BE2C (cell line): ENCODE measurements around the gene ZNRF3.
A peak's percentile ranks its signal among the peaks of the same experiment; 100 is the strongest.

Experiments
- DNase-seq: peaks from one replicate; pipeline ENCODE4 v3.0.0-alpha.2; 2020
- H3K27me3 ChIP-seq: fragments of 250-450 bp; sonication (Bioruptor Pico); 2 replicates; pipeline ENCODE4 v1.5.1; 2020; ENCODE audit warnings: mild to moderate bottlenecking
- H3K36me3 ChIP-seq: fragments of 250-450 bp; sonication (Bioruptor Pico); 2 replicates; pipeline ENCODE4 v1.5.1; 2020; ENCODE audit warnings: mild to moderate bottlenecking
- H3K4me1 ChIP-seq: fragments of 250-450 bp; sonication (Bioruptor Pico); 2 replicates; pipeline ENCODE4 v1.5.1; 2020
- H3K4me3 ChIP-seq: 2 replicates; pipeline ENCODE4 v1.5.1; 2011; ENCODE audit warnings: low read depth, low read length
- H3K9me3 ChIP-seq: fragments of 250-450 bp; sonication (Bioruptor Pico); 2 replicates; pipeline ENCODE4 v1.5.1; 2020
- TF ChIP-seq, protein P1 (sequence below): IDR thresholded peaks from 2 replicates; pipeline ENCODE4 v1.5.1; 2012; ENCODE audit warnings: mild to moderate bottlenecking, low read depth, low read length

Gene ZNRF3

DNA sequence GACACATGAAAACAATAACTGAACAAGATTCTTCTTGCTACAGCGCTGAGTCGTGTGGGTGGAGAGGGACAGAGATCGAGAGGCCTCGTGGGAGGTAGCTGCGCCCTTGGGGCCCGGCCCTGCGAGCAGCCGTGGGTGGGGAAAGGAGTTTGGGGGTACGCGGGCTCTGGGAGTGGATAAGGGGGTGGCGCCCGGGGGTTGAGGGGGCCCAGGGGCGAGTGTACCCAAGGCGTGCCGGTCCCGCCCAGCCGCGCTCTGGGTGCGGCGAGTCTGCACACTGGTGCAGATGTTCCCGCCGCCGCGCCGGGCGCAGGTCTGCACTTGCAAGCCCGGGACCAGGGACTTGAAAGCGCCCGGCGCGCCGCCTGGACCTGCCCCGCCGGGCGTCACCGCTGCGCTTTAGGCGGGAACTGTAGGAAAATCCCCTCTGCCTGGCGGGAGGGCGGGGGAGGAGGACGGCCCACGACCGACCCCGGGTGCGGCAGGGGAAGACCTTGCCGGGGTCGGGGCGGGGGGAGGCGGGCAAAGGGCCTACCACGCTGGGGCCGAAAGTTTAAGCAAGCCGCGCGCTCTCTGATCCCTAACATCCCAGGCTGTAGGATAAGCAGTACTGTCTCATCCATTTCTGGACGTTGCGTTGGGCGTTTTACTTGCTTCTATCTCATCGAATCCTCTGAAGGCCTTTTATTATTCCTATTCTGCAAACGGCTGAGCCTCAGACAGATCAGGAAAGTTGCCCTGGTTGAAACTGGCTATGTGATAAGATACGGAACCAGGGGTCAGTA lies 188.1 kb downstream of the ZNRF3 start:
- Histone ChIP-seq H3K4me3 (peak overlapping the region; percentile 46), H3K9me3 (no peaks in the 10 kb centered on the region), H3K36me3 (no peaks in the 10 kb centered on the region), H3K27me3 (no peaks in the 10 kb centered on the region), H3K4me1 (no peaks in the 10 kb centered on the region)
- TF ChIP-seq, protein P1, sequence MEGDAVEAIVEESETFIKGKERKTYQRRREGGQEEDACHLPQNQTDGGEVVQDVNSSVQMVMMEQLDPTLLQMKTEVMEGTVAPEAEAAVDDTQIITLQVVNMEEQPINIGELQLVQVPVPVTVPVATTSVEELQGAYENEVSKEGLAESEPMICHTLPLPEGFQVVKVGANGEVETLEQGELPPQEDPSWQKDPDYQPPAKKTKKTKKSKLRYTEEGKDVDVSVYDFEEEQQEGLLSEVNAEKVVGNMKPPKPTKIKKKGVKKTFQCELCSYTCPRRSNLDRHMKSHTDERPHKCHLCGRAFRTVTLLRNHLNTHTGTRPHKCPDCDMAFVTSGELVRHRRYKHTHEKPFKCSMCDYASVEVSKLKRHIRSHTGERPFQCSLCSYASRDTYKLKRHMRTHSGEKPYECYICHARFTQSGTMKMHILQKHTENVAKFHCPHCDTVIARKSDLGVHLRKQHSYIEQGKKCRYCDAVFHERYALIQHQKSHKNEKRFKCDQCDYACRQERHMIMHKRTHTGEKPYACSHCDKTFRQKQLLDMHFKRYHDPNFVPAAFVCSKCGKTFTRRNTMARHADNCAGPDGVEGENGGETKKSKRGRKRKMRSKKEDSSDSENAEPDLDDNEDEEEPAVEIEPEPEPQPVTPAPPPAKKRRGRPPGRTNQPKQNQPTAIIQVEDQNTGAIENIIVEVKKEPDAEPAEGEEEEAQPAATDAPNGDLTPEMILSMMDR = no peak
- DNase-seq = peak; percentile 80

DNA sequence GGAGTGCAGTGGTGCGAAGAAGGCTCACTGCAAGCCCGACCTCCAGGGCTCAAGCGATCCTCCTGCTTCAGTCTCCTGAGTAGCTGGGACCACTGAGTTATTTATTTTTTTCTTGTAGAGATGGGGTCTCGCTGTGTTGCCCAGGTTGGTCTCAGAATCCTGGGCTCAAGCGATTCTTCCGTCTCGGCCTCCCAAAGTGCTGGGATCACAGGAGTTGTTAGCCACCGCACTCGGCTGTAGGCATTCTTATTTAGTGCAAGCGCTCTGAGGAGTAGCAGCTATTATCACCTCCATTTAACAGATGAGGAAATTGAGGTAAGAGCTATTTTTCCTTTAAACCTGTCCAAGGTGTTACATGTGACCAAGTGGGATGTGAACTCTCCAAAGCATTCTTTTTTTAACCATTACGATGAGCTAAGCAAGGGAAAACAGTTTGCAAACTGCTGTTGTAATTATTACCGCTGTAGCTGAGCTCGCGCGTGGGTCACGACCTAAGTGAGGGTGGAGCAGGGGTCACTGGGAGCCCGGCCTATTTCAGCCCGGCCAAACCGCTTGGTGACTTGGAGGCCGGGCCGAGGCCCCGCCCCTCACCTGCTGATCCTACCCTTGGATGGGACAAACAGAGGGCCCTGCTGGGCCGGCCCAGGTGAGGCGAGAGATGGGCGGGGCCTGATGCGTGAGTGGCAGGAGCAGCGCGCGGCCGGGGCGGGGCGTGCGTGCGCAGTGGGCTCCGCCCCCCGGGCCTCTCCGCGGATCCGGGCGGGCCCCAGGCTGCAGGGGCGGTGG lies 189.0 kb downstream of the ZNRF3 start:
- H3K9me3 ChIP-seq = no peaks in the 10 kb centered on the region
- no peaks in the 10 kb centered on the region for H3K27me3 ChIP-seq
- peak; percentile 87 for DNase-seq
- no peaks in the 10 kb centered on the region for H3K4me1 ChIP-seq
- TF ChIP-seq, protein P1 = no peak
- H3K4me3 ChIP-seq = peak overlapping the region; percentile 54
- H3K36me3 ChIP-seq = no peaks in the 10 kb centered on the region

DNA sequence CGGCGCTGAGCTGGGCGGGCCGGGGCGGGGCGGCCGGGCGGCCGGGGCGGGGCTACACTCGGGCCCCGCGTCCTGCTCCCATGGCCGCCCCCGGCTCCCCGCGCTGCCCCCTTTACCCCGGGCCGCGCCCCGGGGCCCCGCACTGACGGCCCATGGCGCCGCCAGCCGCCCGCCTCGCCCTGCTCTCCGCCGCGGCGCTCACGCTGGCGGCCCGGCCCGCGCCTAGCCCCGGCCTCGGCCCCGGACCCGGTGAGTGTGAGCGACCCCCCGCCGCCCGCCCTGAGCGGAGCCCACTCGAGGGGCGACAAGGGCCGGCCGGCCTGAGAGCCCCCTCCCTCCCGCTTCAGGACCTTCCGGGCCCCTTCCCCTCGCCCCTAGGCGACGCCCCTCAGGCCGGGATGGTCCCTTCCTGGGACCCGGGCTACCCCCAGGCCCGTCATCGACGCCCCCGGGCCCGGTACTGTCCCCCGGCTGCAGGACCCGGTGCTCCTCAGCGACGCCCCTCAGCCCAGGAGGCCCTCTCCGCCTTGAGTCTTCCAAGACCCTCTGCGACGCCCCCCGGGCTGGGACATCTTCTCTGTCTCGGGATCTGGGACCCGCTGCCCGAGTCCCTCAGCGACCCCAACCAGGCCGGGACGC lies 189.7 kb downstream of the ZNRF3 start, which contains the start of gene KREMEN1:
Gene KREMEN1, plus strand, starts transcription at position 57 of the 639 bp plus-strand sequence. Its CDS starts 96 bp downstream, at position 153.
- Histone ChIP-seq H3K4me3 (peak within 1 kb of the TSS; percentile 54), H3K27me3 (no peaks in the 10 kb centered on the region), H3K4me1 (no peaks in the 10 kb centered on the region; the same call in 1 of the 2 replicates), H3K36me3 (no peaks in the 10 kb centered on the region), H3K9me3 (no peaks in the 10 kb centered on the region)
- TF ChIP-seq, protein P1 = no peak
- DNase-seq = no peak

DNA sequence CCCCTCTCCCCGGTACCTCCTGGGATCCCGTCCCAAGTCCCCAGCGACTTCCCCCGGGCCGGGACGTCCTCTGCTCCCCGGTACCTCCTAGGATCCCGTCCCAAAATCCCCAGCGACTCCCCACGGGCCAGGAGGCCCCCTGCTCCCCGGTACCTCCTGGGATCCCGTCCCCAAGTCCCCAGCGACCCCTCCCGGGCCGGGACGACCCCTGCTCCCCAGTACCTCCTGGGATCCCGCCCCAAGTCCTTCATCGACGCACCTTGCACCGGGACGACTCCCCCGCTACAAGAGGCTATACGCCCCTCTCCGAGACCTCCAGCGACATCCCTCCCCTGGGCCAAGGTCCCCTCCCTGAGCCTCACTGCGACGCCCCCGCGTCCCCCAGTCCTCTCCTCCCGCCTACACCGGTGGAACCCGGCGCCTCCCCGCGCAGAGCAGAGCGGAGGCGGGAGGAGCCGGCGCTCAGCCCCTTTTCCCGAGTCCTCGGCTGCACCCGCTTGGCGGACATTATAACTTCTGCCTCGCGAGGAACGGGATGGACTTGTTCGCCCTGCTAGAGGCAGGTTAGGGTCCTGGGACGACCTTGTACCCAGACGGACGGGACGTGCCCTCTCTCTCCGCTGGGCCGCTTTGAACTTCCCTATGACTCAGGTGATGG lies 190.4 kb downstream of the ZNRF3 start:
- Histone ChIP-seq H3K9me3 (no peaks in the 10 kb centered on the region), H3K27me3 (no peaks in the 10 kb centered on the region), H3K36me3 (no peaks in the 10 kb centered on the region), H3K4me3 (peak overlapping the region; percentile 47; the same call in 1 of the 2 replicates), H3K4me1 (peaks cover 2% of the 10 kb centered on the region; the same call in 1 of the 2 replicates)
- TF ChIP-seq, protein P1 = no peak
- no peak for DNase-seq

DNA sequence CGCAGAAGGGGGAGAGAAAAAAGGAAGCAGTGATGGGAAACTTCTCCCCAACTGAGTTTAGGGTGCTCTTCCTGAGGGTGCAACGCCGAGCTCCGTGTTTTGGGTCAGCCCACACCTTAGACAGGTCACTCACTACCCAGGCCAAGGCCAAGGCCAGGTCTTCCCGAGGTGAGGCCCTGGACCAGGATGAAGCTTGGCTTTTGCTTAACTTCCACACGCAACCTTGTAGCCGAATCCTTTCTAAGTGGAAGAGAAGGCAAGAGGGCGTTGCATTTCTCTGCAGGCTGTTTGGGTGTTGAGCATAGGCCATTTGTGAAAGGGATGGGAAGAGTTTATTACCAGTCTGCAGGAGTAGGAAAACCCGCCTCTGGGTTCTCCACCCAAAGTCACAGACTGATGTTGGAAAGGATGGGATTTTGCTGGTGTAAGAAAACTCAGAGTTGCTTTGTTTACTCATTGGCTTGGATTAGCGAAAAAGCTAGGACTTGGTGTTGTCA lies 191.0 kb downstream of the ZNRF3 start:
- H3K4me1 ChIP-seq = peaks cover 8% of the 10 kb centered on the region; the same call in 1 of the 2 replicates
- no peaks in the 10 kb centered on the region for H3K36me3 ChIP-seq
- DNase-seq = no peak
- H3K9me3 ChIP-seq = no peaks in the 10 kb centered on the region
- TF ChIP-seq, protein P1 = no peak
- no peaks in the 10 kb centered on the region for H3K27me3 ChIP-seq
- H3K4me3 ChIP-seq = no peak overlapping the region
